Gastrocnemius medialis (tissue), 4 donors: Measurements from ENCODE around the gene CLPSL2.

Experiments used
- POLR2A ChIP-seq, 2 donors: fragments of 450-650 bp; IDR thresholded peaks; one replicate each; pipeline ENCODE4 v1.6.1; 2017; ENCODE audit warnings: antibody characterized with exemption in 2 of 2, mild to moderate bottlenecking in 2 of 2, moderate library complexity in 2 of 2
- TF ChIP-seq, protein P1 (sequence below), 5 experiments: fragments of 450-650 bp in 3 of 5; fragments of 200-600 bp in 2 of 5; sonication (generic) in 2 of 5; IDR thresholded peaks in 4 of 5; conservative IDR thresholded peaks in 1 of 5; 1 replicate in 4 of 5; 2 replicates in 1 of 5; pipeline ENCODE4 v1.5.1; 2016 to 2019; ENCODE audit warnings: antibody characterized with exemption in 5 of 5, mild to moderate bottlenecking in 3 of 5, moderate library complexity in 3 of 5

DNA sequence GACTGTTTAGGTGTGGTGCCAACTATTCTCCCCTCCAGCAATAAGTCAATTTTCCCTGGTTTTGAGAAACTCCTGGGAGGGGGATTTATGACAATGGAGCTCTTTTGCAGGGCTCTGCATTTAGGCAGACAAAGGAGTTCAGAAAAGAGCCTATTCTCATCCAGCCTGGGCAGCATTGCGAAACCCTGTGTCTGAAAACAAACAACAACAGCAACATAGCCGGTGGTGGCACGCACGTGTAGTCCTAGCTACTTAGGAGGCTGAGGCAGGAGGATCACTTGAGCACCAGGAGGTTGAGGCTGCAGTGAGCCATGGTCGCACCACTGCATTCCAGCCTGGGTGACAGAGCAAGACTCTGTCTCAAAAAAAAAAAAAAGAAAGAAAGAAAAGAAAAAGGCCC lies 14.3 kb downstream of the CLPSL2 start:
- TF ChIP-seq, protein P1, sequence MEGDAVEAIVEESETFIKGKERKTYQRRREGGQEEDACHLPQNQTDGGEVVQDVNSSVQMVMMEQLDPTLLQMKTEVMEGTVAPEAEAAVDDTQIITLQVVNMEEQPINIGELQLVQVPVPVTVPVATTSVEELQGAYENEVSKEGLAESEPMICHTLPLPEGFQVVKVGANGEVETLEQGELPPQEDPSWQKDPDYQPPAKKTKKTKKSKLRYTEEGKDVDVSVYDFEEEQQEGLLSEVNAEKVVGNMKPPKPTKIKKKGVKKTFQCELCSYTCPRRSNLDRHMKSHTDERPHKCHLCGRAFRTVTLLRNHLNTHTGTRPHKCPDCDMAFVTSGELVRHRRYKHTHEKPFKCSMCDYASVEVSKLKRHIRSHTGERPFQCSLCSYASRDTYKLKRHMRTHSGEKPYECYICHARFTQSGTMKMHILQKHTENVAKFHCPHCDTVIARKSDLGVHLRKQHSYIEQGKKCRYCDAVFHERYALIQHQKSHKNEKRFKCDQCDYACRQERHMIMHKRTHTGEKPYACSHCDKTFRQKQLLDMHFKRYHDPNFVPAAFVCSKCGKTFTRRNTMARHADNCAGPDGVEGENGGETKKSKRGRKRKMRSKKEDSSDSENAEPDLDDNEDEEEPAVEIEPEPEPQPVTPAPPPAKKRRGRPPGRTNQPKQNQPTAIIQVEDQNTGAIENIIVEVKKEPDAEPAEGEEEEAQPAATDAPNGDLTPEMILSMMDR (IDR thresholded peaks at IDR 0.05 in 4 of 5, conservative IDR thresholded peaks at IDR 0.05 in 1 of 5): no peak
- no peak for TF ChIP-seq POLR2A (IDR thresholded peaks at IDR 0.05)
